Epidermal melanocyte (primary cell): ENCODE measurements around the gene SRPK3.
"Not testable (repeated sequence)": the region's sequence is repeated elsewhere in the genome, so short reads cannot be mapped to it uniquely, and the experiment has no call there.

Experiments used
- DNase-seq: peaks from one replicate; pipeline ENCODE4 v3.0.0; 2011; ENCODE audit warnings: low spot score; ENCODE audit not compliant: insufficient read length

SRPK3 gene

DNA sequence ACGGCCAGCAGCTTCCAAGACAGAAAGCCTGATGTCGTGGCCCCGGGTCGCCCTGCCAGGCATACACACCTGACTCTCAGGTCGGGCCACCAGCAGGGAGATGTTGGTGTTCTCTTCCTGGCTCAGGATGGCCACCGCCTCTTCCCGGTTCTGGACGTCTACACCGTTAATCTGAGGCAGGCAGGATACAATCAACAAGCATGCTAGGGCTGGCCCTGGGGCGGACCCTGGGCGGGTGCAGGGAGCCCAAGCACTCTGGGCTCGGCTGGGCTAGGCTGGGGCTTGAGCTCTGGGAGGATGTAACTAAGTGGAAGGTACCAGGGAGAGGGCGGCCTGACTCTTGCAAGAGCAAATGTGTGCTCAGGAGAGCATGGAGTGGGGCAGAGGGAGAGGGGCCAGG is 24.6 kb downstream of the SRPK3 start:
- no peak for DNase-seq

DNA sequence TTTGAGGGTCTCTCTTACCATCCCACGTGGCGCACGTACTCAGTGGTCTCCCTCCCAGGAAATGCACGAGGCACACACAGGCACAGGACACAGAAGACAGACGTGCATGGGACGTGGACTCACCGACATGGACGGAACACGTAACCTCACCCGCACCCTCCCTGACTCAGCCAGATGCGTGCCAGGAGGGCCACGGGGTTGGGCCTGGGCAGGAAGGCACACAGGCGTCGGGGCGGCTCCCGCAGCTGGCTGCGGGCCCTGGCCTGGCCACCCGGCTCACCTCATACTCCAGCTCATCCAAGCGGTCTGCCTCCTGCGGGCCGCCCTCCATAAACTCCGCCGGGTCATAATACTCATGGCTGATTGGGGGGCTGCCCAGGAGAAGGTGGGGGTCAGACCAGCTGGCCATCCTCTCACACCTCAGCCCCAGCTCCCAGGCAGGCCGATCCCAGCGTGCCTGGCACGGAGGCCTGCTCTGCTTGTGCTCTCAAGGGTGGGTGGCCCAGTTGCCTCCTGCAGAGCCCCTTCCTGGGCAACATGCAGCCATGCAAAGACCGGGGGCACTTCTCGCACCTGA is 26.2 kb downstream of the SRPK3 start:
- DNase-seq: no peak

DNA sequence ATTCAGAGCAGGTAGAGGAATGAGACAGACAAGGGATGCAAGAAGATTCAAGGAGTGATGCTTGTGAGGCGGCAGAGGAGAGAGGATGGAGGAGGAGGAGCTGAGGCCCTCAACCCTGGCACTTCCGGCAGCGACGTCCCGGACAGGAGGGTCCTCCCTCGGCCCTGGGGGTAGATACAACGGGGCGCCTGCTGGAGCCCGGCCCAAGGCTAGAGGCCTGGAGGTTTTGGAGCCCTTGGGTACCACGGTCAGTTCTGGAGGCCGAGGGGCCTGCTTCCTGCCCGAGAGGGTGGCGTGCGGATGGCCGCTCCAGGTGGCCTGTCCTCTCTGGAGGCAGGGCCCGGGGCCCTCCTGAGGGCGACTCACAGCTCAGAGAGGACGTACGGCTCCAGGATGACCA is 27.1 kb downstream of the SRPK3 start:
- no peak for DNase-seq

DNA sequence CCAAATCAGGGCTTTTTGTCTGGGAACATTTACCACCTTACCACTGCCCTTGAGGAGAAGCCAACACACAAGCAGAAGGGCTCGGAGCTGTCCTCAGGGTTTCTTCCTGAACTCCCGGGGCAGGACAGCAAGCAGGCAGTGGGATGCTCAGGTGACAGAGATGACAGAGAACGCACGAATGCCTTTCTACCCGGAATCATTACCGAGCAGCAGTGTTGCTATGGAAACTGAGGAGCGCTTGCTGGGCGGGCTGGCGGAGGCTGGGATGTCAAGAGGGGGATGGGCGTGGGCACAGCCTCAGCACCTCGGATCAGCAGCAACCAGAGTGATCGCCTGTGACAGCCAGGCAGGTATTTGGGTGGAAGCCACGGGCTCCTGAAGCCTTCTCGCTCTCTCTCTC is 31.4 kb downstream of the SRPK3 start:
- no peak for DNase-seq

DNA sequence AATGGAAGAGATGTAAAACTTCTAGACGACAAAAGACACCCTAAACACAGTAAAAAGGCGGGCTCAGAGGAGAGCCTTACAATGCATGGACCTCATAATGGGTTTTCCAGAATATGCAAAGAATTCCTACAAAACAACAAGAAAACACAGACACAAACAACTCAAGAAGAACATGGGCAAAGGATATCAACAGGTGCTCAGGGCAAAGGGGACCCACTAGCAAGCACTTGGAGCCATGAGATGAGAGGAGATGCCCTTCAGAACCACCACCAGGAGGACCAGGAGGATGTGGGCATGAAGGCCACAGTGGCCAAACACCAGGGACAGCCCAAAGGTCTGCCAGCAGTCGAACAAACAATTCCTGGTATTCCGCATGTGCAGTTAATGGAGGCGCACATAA is 32.3 kb downstream of the SRPK3 start:
- DNase-seq: no peak

DNA sequence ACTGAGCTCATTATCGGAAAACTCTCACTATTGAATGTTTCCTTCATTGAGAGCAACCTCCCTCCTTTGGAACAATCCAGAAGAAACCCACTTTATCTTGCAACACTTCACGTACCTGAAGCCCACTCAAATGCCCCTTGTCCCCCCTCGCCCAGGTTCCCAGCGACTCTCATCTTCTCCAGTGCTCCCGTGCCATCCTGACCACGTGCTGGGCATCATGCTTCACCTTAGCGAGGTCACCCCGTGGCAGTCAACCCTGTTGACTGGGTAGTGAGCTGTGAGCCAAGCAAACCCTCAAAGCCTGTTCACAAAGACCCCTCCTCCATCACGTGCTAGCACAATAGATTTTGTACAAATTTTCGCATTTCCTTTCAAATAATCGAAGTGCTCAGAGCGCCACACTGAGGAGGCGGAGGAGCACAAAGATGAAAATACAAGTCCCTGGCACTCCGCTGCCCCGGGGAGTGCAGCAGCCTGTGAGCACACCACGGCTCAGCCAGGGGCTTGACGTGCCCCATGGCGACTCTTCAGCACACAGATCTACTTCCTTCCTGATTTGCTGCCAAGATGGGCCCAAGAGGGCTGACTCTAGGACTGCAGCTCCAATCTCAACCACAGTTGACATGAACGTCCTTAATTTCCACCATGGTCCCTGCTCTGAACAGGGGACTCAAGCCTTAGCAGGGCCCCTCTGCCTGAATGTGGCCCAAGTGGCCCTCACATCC is 33.9 kb downstream of the SRPK3 start:
- no peak for DNase-seq

DNA sequence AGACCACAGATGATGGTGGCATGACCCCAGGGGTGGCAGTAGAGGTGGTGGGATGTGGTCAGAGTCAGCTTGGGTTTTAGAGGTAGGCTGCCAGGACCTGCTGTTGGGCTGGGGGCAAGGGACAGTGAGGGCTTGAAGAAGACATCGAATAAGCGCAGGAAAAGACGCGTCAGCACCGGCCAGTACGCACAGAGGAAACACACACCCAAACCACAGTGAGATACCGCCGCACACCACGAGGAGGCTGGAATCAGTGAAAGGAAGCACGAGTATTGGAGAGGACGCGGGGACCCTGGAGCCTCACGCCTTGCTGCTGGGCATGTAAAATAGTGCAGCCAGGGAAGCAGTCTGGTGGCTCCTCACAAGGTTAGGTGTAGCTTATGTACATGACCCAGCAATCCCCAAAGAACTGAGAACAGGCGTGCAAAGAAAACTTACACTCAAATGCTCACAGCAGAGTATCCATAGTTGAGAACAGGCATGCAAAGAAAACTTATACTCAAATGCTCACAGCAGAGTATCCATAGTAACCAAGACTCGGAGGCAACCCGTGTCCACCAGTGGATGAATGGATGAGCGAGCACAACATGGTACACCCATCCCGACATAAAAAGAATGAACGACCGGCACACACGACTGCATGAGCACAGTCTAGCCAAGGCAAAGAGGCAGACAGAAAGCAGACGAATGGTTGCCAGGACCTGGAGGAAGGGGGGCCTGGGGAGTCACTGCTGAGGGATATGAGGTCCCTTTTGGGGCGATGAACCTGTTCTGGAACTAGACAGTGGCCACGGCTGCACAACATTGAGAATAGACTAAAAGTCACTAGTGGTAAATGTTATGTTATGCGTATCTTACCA is 36.2 kb downstream of the SRPK3 start:
- DNase-seq: no peak

DNA sequence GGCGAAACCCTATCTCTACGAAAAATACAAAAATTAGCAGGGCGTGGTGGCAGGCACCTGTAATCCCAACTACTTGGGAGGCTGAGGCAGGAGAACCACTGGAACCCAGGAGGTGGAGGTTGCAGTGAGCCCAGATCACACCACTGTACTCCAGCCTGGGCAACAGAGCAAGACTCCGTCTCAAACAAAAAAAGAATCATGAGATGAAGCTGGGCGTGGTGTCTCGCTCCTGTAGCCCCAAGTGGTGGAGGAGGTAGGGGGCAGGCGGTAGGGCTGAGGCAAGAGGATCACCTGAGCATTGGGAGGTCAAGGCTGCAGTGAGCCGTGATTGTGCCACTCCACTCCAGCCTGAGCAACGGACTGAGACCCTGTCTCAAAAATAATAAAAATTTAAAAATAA is 37.2 kb downstream of the SRPK3 start:
- not testable (repeated sequence) for DNase-seq

DNA sequence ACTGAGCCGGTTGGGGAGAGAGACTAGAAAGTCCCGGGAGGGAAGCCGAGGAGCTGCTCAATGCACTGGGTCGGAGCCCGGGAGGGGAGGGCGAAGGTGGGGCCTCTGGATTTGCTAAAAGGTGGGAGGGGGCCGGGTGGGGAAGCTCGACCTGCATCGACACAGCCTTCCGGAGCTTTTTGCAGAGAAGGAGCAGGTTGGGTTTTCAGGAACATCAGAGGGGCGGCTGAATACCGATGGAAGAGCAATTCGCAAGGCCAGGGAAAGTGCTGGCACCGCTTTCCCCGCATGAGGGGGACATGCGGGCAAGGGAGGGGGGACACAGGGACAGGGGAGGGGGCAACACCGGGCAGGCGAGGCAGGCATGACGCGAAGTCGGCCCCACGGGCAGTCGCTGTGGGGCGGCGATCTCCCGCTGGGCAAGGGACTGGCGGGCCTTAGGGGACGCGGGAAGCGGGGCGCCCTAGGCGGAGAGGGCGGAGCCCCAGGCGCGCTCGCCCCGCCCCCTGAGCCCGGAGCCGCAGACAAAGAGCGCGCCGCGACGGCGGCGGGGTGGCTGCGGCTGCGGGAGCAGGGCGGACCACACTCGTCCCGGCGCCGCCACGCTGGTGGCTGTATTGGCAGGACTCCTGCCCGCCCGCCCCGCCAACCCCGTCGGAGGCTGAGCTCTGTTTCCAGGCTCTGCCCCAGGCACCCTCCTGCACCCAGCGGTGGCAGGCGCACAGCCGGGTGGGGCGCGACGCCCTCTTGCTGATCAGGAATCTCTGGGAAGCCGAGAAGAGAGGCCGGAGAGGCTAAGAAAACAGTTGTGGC is 37.9 kb downstream of the SRPK3 start:
- DNase-seq: no peak

DNA sequence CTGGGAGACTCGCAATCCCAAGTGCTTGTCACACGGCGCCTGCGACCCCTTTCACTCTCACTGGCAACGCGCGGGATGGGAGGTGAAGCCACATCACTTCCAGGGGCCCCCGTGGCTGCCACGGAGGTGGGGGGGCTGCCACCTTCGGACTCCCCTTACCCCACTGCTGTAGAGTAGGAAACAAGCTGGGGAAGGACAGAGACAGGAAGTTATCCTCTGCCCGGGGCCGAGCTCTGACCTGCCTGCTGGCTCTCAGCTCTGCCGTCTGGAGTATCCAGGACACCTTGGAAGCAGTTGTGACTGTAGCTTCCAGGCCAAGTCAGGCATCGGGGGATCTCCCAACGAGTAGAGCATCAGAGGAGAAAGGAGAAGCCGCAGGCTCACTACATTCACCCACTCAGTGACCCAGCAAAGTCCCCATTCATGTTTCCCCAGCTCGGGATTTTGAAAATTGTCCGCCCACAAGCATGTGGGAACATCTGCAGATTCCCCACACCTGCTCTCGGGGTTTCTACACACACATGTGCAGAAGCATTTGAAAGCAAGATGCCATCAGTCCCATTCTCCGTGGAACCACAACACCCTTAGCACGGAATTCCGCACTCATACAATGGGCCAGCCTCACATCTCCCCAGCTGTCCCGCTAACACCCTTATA is 38.7 kb downstream of the SRPK3 start:
- DNase-seq: no peak

DNA sequence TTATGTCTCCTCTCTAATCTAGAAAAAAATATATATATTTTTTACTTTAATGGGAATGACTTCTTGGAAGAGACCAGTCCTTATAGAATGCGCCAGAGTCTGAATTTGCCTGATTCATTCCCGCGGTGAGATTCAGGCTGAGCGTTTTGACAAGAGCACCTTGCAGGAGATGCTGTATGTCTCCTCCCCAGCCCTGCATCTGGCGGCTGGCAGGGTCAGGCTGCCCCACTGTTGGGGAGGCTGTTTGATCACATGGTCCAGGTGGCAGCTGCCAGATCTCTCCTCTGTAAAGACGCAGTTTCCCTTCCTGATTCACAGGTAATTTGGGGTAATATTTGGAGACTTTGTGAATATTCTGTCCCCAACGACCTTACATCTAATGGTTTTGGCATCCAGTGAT is 39.8 kb downstream of the SRPK3 start:
- no peak for DNase-seq

DNA sequence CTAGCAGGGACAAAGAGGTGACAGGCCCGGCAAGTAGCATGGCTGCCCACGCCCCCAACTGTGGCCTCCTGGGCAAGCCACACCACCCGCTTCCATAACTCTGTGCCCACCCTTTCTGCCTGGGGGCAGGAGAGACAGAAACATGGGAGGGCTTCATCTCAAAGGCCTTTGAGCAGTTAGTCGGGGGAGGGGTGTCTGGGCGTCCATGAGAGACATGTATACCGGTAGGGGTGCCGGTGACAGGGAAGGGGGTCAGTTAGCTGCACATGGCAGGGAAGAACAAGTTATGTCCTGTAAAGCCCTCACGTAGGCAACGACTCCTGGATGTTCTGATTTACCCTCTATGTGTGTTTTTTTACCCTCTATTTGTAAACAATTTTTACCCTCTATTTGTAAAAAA is 40.2 kb downstream of the SRPK3 start:
- DNase-seq: no peak

DNA sequence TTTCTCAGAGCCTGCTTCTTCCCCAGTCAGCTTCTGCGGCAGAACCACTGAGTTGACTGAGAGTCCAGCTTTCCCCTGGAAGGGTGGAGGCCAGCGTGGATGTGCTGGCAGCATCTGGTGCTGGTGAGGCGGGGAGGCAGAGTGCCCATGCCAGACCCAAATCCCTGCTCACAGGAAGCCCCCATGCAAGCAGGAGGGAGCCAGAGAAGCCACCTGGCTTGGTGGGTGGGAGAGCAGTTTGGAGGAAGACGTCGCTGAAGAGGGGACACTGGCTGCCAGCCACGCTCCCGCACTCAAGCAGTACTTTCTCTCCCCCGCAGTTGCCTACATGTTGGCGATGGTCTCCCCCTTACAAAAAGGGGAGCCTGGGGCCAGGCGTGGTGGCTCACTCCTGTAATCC is 43.5 kb downstream of the SRPK3 start:
- DNase-seq: no peak

DNA sequence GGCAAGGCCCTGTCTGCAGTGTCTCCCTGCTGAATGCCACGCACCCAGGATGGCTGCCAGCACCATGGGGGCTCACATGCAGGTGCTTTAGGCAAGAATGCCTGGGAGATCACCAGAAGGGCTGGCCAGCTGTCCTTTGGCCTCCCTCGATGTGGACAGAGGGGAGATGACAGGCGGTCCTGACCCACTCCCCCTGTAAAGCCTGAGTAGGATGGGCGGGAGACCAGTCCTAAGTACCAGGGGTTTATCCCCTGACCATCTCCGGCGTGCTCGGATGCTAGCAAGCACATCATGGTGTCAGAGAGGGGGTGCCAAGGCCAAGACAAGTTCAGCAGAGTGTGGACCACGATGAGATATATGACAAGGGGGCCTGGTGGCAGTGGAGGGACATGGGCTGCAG is 44.2 kb downstream of the SRPK3 start:
- no peak for DNase-seq

DNA sequence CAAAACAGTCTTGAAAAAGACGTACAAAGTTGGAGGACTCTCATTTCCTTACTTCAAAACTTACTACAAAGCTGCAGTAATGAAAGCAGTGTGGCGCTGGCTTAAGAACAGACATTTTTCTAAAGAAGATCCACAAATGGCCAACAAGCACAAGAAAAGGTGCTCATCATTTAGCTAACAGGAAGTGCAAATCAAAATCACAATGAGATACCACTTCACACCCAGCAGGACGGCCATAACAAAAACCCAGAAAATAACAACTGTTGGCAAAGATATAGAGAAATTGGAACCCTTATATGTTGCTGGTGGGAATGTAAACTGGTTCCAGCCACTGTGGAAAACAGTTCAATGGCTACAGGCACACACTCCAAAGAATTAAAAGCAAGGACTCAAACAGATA is 46.2 kb downstream of the SRPK3 start:
- DNase-seq: no peak

DNA sequence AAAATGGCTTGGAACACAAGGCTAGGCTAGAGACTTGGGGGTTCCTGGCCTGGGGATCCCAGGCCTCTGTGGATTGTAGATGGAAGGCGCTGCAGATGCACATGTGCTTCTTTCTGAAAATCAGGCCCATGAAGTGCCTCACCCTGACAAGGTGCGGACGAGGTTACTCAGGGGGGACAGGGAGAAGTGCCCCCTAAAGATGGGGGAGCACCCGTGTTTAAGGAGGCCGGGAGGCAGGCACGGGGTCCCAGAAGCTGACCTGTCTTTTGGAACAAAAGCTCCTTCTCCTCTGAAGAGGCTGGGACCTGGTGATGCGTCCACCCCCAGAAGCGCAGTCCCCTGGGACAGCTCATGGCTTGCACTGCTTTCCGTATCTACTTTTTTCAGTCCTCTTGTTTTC is 47.1 kb downstream of the SRPK3 start:
- DNase-seq: no peak

DNA sequence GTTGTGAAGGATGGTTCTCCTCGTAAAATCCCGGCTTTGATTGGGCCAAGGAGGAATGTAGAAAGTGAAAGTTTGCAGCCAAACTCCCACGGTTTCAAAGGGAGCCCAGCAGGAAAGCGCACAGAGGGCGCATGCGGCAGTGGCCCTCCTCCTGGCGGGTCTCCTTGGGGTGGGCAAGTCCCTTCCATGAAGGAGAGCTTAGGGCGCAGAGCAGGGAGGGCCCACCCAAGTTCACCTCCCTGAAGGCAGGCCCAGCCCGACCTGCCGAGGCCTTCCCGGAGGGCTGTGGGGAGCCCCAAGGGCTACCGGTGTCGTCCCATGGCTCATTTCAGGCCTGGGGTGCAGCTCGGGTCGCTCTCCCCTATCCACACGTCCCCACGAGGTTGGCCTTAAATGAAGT is 47.5 kb downstream of the SRPK3 start:
- no peak for DNase-seq

DNA sequence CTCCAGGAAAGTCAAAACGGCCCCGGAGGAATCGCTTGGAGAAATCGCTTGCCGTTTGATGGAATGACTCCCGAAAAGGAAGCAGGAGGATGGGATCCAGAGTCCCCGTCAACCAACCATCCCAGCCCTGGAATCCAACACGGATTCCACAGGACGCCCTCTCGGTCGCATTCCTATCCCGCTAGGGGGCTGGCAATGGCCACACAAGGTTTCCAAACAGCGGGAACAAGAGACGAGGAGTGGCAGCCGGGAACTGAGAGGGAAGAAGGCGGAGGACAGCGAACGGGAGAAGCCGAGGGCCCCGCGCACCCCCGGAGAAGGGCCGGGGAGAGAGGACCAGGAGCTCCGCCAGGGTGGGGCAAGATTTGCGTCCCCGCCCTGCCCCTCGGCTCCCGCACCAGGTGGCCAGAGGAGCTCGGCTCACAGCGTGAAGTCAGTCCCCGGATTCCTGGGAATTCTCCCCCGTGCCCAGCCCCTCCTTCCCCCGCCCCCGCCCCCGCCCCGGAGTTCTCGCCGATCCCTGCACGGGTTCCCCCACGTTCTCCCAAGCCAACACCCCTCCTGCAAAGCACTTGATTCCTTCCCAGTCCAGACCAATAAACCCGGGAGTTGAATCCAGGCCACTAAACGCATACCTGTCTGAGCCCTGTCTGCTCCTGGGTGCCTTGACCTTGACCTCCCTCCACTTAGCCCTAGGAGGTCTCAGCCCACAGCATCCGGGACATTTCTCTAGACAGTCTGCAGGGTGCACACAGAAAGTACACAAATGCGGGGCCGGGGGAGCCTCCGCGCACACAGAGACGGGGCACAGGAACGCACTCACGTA is 48.1 kb downstream of the SRPK3 start:
- DNase-seq: no peak

DNA sequence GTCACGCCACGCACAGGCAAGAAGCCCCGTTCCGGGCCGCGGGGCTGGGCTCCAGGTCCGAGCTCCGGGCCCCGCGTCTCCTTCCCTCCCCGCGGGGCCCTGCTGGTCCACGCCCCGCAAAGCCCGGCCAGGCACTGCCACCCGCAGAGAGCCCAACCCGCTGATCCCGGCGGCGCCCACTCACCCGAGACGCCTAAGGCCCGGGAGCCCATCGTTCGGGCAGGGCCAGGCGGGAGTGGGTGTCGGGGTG is 48.6 kb downstream of the SRPK3 start:
- DNase-seq: no peak

DNA sequence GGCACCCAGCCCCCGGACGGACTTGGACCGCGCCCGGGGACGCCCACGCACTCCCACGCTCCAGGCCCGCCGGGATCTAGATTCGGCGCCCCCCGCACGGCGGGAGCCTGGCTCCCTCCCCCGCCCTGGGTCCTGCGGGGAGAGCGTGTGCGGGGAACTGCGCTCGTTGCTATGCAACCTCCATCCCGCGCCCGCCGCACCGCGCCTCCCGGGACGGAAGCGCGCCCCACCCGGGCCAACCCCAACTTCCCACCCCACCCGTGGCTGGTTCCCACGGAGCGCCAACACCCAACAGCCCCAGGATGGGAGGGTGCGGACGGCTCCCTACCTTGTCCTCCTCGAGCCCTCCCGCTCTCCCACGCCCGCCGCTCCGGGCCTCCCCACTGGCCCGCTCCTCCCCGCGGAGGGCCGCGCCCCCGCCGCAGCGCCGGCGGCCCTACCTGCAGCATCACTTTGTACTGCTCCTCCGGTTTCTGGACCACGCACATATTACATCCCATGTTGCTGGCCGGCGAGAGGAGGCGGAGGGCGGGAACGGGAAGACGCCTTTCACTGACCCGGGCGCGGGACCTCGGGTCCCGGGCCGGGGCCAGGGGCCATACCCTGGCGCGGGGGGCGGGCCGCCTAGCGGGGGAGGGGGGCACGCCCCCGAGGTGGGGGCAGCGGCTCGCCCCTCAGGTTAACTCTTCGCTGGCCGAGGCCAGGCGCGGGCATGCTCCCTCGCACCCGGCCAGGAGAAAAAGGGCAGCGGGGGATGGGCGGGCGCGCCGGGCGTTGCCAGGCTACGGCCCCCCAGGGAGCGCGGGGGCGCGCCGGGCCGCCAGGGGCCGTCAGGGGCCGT is 49.2 kb downstream of the SRPK3 start, which contains the start of gene PDZD4:
Gene PDZD4 (minus strand): TSS at position 746 of the 841 bp plus-strand sequence. CDS start 246 bp downstream, at position 500.
- no peak for DNase-seq
